ENCODE measurements around the gene ARHGEF25.
A peak's percentile ranks its signal among the peaks of the same experiment; 100 is the strongest.
"Not testable (repeated sequence)": the region's sequence is repeated elsewhere in the genome, so short reads cannot be mapped to it uniquely, and the experiment has no call there.

Gene ARHGEF25

DNA sequence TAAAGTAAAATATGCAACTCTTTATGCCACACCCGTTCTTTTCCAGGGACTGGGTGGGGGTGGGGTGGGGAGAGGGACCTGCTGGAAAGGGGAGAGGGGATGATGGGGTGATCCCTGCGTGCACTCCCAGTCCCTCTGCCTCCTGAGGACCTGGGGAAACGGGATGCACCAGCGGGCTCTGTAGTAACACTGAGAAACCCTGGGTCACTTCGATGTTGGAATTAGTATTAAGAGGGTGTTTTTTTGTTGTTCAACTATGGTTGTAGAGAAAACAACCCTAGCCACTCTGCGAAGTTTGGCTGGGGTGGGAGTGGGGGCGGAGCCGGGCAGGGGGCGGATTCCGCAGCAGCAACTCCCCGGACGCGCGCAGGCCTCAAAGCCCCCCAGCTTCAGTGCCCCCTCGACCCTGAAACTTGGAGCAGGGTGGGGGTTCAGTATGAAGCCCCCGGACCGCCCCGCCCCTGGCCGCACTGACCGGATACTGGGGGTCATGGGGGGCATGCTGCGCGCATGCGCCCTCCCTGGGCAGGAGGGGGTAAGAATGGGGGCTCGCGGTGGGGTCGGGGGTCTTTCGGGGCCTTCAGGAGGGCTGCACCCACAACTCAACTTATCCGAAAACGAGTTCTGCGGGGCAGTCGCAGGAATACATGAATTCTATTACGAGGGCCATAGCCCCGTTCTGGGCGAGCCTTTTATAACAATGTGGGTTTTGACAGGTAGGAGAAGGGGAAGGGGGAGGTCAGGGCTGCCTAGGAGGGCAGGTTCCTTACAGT is 1.3 kb upstream of the ARHGEF25 start:
- no peak for DNase-seq

DNA sequence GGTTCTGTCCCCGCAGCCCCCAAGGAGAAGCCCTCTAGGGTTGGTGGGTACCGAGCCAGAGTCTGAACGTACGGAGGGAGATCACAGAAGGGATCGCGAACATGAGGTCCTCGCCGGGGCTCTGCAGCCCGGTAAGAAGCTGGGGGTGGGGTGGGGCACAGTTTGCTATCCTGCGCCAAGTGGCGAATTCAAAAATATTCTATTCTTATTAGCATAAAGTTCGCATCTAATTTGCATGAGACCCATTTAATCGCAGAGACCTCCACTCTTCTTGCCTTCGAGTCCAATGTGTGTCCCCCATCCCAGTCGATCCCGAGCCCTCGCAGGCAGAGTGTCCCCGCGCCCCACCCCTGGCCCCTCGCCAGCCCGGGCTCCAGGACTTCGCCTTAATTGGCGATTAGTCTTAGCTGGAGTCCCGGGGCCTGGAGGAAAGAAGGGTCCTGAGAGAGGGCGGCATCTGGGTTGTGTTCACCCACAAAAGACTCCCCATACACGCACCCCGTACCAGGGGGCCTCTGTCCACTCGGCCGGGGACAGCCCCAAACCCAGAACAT is 604 bp upstream of the ARHGEF25 start:
- peak; percentile 36 for DNase-seq

DNA sequence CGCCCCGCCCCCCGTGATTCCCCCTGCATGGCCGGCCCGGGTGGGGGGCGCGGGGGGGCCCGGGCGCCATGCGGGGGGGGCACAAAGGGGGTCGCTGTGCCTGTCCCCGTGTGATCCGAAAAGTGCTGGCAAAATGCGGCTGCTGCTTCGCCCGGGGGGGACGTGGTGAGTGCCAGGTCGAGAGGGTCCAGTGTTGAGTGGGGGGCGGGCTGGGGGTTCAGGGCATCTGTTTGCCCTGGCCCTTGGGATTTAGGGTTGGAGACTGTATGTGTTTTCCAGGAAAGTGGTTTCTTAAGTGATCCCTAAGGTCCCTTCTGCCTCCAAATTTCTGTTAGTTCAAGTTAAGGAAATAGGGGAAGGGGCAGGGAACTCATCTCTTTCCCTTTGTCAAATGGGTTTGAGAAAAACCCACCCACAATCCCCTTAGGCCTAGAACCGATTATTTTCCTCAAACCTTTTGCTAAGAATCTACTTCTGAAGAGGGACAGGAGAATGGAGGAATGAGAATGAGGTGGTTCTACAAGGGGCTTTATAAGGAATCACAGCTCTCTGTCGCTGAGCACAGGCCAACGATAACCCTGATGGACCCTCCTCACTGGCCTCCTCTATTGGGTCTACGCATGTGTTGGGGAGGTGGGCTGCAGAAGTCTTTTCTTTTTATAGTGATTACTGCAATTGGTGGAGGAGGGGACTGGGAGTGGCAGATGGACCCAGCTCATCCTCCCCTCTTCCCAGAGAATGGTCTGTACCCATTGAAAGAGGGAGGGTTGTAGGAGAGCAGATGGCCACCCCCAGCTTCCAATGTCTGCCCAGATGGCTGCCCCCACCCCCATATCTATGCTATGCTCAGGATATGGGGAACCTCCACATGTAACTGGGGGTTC is 834 bp downstream of the ARHGEF25 start:
- DNase-seq, result no peak

DNA sequence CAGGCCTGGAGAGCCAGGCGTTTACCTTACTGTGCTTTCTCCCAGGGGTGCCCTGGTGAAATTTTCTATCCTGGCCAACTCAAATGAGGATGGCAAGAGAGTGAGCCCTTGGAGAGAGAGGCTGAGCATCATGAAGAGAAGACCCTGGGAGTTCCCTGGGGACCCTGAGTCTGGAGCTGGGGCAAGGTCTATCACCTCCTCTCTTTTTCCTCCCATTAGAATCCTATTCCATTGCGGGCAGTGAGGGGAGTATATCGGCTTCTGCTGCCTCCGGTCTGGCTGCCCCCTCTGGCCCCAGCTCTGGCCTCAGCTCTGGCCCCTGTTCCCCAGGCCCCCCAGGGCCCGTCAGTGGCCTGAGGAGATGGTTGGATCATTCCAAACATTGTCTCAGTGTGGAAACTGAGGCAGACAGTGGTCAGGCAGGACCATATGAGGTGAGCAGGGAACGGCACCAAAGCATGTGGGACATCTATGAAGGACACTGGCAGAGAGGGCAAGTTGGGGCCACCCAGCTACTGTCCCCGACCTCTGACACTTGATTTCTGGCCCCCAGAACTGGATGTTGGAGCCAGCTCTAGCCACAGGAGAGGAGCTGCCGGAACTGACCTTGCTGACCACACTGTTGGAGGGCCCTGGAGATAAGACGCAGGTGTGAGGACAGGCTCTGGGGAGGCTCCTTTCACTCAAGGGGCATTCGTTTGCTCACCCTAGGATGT is 1.6 kb downstream of the ARHGEF25 start:
- no peak for DNase-seq

DNA sequence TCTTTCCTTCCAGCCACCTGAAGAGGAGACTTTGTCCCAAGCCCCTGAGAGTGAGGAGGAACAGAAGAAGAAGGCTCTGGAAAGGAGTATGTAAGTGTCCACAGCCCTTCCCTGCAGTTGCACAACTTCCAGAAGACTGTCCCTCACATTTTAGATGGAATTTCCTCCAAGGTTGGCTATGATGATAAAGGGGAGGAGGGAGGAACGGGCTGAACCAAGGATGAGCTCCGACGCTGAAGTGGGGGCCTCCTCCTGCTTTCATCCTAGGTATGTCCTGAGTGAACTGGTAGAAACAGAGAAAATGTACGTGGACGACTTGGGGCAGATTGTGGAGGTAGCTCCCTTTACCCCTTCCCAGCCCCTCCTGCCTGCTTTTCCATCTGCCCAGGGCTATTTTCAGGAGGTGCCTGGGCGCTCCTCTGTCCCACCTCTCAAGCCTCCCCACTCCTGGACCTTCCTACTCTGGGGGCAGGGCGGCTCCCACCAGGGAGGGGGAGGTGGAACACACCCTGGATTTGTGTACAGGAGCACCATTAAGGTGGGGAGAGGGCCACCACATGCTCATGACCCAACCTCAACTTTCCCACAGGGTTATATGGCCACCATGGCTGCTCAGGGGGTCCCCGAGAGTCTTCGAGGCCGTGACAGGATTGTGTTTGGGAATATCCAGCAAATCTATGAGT is 2.3 kb downstream of the ARHGEF25 start:
- DNase-seq, result no peak

DNA sequence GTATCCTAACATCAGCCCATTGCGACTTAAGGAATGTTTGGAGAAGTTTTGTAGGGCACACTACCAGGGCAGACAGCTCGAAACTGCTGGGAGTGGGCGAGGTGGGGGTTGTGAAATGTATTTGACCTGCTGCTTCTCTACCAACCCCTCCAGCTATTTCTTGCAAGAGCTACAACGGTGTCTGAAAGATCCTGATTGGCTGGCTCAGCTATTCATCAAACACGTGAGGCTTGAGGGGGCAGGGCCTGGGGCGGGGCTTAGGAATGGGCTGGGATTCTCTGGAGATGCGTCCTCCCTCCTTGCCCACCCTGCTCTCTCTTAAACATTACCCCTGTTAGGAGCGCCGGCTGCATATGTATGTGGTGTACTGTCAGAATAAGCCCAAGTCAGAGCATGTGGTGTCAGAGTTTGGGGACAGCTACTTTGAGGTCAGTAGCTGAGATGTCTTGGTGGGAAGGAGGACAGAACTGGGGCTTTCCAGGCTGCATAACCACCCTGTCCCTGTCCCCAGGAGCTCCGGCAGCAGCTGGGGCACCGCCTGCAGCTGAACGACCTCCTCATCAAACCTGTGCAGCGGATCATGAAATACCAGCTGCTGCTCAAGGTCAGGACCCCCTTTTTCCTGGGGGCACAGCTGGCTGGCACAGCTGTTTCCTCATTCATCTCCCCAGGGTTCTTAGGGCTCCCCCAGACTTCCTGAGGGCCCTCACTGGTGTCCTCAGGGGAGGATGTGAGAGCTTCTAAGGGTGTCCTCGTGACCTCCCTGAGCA is 3.1 kb downstream of the ARHGEF25 start:
- no peak for DNase-seq

DNA sequence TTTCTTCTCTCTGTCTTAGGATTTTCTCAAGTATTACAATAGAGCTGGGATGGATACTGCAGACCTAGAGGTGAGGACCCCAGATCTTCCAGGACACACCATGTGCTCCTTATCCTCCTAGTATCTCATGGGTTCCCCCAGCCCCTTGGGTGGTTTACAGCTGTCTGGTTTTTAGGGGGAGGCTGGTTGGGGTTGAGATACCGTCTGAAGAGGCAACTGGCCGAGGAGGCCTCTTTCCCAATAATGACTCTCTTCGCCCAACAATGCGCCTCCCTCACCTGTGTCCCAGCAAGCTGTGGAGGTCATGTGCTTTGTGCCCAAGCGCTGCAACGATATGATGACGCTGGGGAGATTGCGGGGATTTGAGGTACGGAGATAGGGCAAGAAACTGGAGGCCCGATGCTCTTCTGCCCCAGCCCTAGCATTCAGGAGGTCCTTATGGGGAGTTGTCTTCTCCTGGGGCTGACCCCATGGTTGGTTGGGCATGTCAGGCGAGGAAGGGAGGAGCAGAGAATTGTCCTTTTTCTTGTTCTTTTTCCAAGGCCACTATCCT is 3.8 kb downstream of the ARHGEF25 start:
- no peak for DNase-seq

DNA sequence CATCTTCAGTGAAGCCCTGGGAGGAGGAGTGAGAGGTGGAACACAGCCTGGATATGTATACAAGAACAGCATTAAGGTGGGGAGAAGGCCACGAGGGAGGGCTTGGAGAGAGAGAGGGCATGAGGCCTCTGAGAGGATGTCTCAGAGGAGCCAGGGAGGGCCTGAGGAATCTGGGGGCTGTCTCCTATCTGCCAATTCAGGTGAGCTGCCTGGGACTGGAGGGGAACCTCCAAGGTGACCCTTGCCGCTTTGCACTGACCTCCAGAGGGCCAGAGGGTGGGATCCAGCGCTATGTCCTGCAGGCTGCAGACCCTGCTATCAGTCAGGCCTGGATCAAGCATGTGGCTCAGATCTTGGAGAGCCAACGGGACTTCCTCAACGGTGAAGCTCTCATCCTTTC is 4.4 kb downstream of the ARHGEF25 start:
- no peak for DNase-seq

DNA sequence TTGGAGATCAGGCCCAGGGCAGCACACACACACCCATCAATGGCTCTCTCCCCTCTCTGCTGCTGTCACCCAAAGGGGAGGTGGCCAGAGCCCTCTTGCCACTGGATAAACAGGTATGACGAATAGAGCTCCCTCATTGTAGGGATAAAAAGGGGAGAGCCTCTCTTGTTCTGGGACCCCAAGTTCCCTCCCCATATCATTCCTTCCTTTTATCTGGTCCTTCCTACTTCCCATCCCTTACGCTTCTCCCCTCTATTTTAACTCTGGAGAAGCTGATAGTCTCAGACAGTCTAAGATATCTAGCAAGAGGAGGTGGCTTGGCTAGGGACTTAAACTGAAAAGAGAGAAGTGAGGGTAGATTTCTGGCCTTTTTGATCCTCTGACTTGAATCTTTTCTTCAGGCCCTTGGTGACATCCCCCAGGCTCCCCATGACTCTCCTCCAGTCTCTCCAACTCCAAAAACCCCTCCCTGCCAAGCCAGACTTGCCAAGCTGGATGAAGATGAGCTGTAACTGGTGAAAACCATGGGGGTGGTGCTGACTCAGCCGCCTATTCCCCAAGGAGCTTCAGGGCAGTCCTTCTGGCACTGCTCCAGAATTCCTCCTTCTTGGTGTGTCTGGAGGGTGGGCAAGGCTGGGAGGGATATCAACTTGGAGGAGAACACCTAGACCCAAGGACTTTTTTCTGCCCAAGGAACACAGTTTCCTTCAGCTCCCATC is 5.3 kb downstream of the ARHGEF25 start:
- DNase-seq, result no peak

DNA sequence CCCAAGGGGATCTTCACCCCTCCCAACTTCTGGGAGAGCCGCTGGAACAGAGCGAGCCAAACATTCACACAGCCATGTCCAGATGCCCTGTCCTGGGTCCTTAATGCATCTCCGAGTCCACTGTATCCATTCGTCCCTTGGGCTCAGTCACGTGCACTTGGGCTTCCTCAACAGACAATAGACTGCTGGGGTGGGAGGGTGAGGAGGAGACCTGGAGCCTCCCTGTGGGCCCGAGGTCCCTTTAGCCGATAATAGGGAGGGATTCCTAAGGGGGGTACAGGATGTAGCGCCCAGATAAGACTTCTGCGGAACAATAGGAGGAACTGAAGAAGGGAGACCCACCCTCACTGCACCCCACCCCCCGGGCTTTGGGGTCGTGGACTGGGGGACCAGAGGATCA is 6.7 kb downstream of the ARHGEF25 start:
- no peak for DNase-seq

DNA sequence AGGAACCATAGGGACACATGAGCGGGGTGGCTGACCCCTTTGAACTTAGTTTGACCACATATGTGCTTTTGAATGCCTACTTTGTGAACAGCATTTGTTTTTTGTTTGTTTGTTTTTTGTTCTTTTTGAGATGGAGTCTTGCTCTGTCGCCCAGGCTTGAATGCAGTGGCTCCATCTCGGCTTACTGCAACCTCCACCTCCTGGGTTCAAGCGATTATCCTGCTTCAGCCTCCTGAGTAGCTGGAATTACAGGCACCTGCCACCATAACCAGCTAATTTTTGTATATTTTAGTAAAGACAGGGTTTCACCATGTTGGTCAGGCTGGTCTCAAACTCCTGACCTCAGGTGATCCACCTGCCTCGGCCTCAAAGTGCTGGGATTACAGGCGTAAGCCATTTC is 7.2 kb downstream of the ARHGEF25 start:
- not testable (repeated sequence) for DNase-seq

DNA sequence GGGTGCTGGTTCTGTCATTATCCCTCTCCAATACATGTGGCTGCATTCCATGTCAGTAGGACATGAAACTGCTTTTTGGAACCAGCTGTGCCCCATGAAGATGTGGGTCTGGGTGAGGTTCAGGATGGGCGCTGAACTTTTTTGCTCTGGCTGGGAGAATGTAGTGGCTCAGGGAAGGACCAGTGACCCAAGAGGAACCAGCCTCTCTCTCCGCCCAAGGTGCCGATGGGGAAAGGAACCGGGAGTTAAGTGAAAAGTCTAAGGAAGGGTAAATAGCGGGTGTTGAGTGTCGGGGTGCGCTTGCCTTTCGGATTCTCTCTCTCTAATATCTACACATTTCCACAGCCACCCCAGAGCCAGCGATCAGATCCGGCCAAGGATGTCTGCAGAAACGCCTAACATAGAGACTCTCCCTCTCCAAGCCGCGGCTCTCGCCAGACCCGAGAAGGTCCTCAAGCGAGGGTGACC is 7.8 kb downstream of the ARHGEF25 start:
- no peak for DNase-seq

DNA sequence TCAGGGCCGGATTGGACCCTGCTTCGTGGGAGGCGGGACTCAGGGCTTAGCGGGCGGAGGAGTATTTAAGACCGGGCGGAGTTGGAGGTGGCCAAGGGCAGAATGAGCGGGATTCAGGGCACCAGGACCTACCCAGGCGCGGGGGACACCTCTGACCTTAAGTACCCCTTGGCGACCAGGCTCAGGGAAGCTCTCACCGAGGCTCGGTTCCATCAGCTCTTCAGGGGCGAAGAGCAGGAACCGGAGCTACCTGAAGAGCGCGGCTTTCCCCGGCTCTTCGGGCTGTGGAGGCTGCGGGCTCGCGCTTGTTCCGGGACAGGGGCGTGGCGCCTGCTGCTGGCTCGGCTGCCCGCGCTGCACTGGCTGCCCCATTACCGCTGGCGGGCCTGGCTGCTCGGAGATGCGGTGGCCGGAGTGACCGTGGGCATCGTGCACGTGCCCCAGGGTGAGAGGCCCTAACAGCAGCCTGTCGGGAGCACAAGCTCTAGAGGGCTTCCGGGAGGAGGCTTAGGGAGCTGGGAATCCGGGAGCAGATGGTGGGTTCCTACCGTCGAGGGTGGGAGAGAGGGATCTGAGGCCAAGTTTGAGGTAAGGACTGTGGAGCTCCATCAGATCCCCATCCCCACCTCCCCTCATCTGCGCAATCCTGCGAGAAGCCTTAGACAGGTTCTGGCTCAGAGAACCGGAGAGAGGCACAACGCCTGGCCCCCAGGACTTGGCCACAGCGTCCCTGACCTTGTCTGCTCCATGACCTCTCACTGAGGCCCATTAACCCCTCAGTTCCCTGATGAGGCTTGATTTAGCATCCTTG is 8.4 kb downstream of the ARHGEF25 start:
- no peak for DNase-seq

DNA sequence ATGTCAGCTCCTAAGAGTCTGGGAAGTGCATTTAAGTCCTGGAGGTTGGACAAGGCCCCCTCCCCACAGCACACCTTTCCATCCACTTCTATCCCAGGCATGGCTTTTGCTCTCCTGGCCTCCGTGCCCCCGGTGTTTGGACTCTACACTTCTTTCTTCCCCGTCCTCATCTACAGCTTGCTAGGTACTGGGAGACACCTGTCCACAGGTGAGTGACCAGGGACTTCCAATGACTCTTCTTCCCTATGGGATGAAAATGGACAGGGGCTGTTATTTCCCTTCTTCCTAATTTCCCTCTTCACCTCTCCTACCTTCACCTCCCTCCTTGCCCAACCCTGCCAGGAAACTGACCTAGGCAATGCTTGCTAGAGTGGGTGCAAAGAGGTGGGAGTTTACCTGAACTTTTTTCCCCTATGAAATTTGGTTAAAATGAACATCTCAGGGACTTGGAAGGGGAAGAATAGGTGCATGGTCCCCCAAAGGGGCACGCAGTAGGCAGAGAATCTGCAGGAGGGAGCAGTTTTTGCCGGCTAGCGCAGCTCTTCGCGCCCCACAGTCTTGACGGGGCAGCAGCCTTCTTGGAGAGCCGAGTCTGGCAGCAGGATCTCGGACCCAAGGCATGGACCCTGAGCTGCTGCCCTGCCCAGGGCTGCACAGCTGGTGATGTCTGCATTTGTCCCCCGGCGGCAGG is 9.2 kb downstream of the ARHGEF25 start:
- no peak for DNase-seq

DNA sequence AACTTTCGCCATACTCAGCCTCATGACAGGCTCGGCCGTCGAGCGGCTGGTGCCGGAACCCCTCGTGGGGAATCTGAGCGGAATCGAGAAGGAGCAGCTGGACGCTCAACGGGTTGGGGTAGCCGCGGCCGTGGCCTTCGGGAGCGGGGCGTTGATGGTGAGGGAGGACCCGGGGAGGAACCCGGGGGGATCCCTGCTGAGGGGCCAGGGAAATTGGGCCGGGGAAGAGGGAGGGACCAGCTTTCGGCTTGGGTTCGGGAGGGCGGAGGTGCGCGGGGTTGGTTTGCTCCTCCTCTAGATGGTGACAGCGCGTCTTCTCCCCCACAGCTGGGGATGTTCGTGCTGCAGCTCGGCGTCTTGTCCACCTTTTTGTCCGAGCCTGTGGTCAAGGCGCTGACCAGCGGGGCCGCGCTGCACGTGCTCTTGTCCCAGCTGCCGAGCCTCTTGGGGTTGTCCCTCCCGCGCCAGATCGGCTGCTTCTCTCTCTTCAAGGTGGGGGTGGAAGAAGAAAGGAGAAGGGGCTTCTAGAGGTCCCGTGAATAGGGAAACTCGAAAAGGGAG is 9.8 kb downstream of the ARHGEF25 start:
- no peak for DNase-seq

DNA sequence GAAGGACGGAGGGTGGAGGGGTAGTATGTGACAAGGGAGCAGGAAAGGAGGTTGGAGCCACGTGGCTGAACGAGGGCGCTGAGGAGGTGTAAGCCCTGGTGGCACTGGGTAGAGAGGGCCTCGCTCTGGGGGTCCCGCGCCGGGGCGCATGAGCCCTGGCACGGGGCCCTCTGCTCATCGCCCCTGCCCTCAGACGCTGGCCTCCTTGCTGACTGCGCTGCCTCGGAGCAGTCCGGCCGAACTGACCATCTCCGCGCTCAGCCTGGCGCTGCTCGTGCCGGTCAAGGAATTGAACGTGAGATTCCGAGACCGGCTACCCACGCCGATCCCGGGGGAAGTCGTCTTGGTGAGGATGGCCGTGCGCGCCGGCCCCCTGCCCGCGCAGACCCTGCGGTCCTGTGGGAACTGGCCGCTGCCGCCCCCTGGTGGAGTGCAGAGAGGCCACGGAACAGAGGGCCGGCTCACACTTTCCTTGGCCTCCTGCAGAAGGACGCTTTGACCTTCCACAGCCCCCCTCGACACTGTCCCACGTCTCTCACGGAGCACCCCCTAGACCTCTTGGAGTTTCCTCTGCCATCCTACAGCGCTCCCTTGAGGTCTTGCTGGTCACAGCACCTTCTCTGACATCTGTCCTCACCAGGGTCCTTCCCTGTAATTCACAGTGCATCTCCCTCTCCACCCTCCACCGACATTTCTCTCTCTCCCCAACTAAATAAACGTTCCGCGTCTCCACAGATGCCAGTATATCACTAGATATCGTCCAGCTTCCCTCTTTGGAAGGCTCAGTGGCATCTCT is 10.5 kb downstream of the ARHGEF25 start:
- peak; percentile 19 for DNase-seq

DNA sequence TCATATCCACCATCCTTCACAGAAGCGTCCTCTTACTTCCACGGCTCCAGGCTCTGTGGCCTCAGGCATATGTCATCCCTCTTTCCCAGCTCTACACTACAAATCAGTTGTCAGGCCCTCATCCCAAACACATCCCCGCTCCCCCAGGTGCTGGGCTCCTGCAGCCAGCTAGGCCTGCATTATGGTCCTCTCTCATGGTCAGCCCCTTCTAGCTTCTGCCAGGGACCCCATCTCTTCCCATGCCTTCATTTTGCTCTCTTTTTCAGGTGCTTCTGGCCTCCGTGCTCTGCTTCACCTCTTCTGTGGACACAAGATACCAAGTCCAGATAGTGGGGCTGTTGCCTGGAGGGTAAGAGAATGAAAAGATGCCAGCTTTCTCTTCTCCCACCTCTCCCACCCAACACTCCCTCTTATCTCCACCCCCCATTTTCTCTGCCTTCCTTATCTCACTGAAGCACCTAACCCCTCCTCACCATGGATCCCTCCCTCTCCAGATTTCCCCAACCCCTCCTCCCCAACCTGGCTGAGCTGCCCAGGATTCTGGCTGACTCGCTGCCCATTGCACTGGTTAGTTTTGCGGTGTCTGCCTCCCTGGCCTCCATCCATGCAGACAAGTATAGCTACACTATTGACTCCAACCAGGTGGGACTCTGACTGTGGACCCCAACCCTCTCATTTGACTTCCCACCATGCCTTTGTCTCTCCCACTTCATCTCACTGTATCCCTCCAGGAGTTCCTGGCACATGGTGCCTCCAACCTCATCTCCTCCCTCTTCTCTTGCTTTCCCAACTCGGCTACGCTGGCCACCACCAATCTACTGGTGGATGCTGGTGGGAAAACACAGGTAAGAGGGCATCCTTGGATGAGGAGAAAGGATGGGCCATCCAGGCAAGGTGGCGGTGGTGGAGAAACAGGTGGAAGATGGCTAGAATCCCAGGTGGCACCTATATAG is 11.3 kb downstream of the ARHGEF25 start:
- no peak for DNase-seq
